ENCODE results near the gene RBM28.
A peak's percentile ranks its signal among the peaks of the same experiment; 100 is the strongest.

The RBM28 gene, protein sequence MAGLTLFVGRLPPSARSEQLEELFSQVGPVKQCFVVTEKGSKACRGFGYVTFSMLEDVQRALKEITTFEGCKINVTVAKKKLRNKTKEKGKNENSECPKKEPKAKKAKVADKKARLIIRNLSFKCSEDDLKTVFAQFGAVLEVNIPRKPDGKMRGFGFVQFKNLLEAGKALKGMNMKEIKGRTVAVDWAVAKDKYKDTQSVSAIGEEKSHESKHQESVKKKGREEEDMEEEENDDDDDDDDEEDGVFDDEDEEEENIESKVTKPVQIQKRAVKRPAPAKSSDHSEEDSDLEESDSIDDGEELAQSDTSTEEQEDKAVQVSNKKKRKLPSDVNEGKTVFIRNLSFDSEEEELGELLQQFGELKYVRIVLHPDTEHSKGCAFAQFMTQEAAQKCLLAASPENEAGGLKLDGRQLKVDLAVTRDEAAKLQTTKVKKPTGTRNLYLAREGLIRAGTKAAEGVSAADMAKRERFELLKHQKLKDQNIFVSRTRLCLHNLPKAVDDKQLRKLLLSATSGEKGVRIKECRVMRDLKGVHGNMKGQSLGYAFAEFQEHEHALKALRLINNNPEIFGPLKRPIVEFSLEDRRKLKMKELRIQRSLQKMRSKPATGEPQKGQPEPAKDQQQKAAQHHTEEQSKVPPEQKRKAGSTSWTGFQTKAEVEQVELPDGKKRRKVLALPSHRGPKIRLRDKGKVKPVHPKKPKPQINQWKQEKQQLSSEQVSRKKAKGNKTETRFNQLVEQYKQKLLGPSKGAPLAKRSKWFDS

DNA sequence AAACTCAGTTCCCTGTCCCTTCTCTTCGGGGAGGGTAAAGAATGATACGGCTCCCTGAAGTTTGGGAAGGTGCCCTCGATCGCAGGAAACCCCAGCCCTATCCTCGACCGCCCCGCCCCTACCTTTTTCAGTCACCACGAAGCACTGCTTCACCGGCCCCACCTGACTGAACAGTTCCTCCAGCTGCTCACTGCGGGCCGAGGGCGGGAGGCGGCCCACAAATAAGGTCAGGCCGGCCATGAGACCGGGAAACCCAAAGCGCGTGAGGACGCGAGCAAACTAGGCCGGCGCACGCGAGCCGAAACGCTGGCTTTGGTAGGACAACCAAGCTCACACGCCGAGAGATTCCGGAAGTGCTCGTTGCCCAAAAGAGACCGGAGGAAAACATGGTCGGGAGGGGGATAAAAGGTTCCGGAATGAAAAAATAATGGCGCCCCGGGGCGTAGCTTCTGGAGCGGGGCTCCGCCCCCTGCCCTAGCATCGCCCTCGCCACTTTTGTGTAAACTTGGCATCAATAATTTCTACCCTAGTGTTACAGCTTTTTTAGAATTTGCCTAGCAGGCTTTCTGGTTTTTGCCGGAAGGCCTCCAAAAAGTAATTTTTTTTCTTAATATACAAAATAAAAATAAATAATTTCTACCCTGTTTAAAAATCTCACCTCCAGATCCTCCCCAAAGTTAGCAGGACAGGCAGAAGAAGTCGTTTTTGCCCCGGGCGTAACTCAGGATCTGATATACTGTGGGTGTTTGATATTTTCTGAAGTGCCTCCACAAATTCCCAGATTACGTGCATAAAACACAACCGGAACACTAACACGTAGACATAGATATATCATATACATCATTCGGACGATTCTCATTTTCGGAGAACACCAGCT lies at the start of gene RBM28:
TSS of gene RBM28 (minus strand) at position 355 of the 877 bp plus-strand sequence. CDS start at position 240, 115 bp downstream.
- peak; percentile 75 to 83 for DNase-seq (ENCODE audit: low read depth in 1 of 2, low spot score in 1 of 2)

DNA sequence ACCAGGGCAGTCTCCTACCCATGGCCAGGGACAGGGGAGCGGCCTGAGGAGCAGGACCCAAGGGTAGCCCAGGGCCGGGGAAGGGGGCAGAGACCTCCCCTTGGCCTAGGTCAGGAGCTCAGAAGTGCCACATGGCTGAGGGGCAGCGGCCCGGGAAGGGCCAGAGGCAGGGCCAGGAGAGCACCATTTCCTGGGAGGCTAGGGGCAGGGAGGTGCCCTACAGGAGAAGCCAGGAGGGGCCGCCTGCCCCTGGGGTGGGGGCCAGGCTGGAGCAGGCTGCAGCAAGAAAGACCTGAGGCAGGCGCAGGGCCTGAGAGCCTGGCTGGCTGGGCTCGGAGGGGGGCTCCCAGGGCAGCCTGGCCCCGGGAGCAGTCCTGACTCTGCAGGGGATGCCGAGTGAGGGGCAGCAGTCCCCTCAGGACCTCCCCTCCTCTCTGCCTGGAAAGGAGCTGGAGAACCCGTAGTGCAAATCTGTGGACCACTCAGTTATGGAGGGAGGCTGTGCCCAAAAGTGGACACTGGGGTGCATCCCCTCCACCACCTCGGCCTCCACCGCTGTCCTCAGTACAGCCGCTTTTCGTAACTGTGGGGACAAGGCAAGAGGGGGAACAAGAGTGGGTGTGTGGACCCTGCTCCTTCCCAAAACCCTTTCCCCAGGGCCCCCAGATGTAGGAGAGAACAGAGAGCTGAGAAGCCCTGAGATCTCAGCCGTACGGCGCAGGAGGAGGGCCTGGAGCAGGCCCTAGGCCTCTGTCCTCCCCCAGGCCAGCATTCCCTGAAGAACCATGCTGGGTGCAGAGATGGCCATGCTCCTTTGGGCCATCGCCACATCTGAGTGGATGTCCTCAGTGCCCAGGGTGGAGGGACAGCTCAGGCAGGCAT lies 49.0 kb upstream of the RBM28 start:
- DNase-seq (ENCODE audit: low read depth in 1 of 2, low spot score in 1 of 2) = no peak

DNA sequence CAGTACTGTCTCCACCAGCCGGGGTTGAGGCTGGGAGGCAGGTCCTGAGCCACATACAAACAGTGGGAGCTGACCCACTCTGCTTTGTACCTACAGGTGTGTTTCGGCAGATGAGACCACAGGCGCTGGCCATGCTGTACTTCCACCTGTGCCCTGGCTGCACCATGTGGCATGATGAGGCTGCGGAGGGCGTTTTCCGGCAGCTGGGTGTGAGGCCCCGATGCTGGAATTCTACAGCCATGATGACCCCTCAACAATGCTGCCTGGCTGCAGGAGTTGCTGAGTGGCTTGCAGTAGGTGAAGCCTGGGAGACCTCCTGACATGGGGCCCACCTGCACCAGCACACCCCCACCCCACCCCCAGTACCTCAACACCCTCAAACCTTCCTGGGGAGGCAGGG lies 48.1 kb upstream of the RBM28 start:
- DNase-seq (ENCODE audit: low read depth in 1 of 2, low spot score in 1 of 2) = no peak

DNA sequence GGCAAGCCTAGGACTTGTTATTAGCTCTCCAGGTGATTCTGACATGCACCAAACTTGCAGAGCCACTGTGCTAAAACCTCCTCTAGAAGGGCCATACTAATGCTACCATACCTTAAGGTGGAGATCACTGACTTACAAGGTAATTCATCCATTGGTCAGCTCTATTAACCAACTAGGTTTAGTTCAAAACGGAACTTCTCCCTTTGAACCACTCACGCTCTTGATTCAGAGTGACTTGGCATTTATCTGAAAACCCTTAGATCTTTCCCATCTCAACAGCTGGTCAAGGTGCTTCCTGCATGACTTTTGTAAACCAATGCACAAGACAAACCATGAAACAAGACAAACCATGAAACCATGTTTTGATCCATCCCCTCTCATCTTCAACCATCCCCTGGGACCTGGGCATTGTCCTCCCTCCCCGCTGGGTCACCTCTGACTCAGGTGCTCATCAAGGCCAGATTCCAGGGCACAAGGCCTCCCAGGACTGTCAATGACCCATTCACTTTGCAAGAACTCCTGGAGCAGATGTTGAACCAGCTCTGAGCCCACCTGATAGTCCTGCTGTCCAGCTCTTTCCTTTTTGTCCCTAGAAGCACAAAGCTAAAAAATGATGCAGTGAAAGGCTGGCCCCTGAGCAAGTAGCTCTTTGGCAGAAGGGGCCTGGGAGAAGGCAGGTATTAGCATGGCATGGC lies 47.3 kb upstream of the RBM28 start:
- DNase-seq (ENCODE audit: low read depth in 1 of 2, low spot score in 1 of 2) = no peak

DNA sequence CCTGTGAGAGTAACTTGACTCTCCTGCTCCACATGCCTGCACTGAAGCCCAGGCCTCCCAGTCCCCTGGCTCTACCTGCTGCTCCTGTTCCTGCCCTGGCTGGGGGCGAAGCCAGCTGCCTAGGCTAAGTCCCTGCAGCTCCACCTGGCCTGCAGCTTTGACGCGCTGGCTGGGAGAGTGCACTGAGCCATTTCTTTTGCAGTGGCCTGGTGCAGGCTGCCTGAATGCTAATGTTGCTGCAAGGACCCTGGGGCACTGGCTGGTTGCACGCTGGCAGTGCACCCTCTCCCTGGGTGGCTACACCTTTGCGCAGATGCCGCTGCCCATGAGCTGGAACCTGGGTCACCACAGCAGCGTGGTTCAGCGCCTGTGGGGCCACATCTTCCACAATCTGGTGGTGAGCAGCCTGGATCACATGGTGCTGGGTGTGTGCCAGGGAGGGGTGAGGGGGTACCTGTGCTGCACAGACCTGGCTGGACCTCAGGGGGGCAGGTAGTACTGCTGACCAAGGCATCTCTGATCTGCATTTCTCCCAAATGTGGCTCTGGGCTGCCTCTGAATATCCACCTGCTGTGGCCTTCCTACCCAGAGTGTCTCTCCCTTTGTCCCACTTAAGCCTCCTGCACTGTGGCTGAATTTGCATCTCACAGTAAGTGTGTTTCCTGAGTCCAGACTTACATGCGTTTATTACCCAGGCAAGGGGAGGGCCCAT lies 46.1 kb upstream of the RBM28 start:
- no peak for DNase-seq (ENCODE audit: low read depth in 1 of 2, low spot score in 1 of 2)

DNA sequence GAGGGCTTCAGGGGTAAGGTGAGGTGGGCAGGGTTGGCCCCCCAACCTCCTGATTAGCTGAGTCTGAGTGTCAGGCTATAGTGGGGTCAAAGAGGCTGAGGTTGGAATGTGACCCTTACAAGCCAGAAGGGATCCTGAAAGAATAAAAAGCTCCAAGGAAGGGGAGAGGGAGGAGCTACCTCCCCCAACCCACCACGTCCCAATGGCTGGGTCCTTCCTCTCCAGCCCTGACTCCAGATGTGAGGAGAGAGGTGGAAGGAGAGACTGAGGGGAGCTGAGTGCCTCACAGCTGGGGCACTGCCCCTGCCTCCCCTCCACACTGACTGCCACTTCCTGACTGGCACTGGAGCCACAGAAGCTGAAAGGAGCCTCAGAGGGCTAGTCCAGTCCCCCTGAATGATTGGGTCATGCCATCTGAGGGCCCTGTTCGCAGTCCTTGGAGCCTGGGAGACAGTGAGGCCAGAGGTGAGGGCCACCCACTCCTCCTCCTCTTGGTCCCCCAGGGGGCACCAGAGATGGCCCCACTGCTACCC lies 45.4 kb upstream of the RBM28 start:
- DNase-seq (ENCODE audit: low read depth in 1 of 2, low spot score in 1 of 2) = no peak

DNA sequence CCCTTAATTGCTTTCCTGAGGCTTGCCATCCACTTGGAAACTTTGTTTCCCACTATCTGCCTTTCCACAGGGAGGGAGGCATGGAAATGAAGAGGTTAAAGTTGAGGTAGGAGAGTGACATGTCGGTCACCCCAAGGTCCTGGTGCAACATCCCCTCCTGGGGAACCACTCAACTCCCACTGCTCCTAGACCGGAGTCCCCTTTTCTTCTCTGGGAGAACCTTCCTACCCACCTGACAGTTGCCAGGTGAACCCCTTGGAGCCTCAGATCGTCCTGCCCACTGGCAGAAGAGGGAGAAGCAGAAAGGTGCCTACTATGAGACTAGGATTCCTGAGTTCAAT lies 44.4 kb upstream of the RBM28 start:
- DNase-seq (ENCODE audit: low read depth in 1 of 2, low spot score in 1 of 2) = no peak

DNA sequence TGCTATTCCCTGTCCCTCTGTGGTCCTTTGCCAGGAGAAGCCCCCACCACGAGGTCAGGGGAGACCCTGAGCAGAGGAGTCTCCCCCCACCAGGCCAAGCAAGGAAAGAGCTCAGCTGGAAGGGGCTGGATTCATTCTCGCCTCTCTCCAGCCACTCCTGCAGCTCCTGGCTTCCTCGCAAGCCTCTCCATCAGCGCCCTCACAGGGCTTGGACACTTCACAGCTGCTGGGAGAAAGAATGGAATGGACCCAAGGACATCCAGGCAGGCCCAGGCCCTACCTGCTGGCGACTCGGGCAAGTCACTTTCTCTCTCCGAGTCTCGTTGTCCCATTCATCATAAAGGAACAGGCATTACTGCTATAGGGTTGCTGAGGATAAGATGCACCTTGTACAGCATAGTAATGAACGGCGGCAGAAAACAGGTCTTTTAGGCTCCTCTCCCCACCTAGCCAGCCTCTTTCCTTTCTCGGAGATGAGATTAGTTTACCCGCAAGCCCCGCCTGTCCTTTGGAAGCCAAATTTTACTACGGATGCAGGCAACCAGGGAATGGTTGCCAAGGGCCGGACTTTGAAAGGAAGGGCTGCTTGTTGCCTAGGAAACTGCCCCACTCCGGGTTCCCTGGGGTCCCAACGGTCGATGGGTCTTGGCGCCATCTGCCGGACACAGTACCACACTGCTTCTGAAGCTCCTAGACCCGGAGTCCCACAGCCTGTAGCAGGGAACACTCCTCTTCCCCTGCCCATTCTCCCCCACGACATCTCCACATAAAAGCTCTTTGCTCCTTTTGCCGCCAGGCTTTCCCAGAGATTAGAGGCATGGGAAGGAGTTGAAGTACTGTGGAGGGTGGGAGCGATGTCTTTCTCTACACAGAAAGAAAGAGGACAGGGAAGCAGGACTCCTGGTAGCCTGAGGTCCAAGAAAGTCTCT lies 43.8 kb upstream of the RBM28 start:
- DNase-seq (ENCODE audit: low read depth in 1 of 2, low spot score in 1 of 2) = peak; percentile 58 to 59

DNA sequence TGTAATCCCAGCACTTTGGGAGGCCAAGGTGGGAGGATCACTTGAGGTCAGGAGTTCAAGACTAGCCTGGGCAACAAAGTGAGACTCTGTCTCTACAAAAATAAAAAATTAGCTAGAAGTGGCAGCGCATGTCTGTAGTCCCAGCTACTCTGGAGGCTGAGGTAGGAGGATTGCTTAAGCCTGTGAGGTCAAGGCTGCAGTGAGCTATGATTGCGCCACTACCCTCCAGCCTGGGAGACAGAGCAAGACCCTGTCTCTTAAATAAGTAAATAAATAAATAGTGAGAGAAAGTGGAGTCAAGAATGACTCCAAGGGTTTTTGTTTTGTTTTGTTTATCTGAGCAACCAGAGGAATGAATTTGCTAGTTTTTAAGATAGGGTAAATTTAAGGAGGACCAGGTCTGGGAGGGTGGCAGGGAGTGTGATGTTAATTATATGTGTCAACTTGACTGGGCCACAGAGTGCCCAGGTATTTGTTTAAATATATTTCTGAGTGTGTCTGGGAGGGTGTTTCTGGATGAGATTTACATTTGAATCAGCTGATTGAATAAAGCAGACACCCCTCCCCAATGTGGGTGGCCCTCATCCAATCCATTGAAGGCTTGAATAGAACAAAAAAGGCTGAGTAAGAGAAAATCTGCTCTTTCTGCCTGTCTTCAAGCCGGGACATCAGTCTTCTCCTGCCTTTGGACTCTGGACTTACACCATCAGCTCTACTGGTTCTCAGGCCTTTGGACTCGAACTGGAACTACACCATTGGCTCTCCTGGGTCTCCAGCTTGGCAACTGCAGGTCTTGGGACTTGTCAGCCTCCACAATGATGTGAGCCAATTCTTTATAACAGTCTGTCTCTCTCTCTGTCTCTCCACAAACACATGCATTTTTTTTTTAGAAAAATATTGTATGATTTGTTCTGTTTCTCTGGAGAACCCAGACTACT lies 42.5 kb upstream of the RBM28 start:
- no peak for DNase-seq (ENCODE audit: low read depth in 1 of 2, low spot score in 1 of 2)

DNA sequence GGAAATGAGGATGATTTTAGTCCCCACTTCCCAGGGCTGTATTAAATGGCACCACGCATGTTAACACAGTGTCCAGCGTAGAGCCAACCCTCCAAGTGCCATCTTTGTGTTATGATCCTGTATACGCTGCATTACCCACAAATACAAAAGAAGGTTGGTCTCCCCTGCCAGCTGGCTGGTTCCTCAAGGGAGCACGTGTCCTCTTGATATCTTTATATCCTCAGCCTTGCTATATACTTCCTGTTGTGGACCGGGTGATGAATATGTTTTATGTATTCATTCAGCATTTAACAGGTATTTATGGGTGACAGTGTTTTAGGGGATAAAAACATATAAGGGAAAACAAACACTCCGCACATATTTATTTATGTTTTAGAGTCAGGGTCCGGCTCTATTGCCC lies 41.0 kb upstream of the RBM28 start:
- DNase-seq (ENCODE audit: low read depth in 1 of 2, low spot score in 1 of 2) = no peak

DNA sequence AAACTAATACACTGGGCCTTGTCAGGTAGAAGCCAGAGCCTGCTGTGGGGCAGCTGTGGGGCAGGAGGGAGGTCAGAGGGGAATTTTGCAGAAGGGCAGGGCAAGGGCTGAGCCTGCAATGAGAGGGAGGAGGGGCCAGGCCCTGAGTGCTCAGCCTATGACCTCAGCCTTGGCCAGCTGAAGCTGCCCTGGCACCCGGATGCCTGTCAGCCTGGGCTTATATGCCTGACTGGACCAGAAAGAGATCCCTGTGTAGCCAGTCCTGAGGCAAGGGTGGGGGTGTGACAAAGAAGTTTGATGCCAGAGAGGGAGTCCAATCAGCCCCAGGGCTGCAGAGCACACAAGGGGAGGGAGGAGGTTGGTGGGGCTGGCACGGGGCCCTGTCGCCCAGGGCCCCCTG lies 40.1 kb upstream of the RBM28 start:
- DNase-seq (ENCODE audit: low read depth in 1 of 2, low spot score in 1 of 2) = no peak

DNA sequence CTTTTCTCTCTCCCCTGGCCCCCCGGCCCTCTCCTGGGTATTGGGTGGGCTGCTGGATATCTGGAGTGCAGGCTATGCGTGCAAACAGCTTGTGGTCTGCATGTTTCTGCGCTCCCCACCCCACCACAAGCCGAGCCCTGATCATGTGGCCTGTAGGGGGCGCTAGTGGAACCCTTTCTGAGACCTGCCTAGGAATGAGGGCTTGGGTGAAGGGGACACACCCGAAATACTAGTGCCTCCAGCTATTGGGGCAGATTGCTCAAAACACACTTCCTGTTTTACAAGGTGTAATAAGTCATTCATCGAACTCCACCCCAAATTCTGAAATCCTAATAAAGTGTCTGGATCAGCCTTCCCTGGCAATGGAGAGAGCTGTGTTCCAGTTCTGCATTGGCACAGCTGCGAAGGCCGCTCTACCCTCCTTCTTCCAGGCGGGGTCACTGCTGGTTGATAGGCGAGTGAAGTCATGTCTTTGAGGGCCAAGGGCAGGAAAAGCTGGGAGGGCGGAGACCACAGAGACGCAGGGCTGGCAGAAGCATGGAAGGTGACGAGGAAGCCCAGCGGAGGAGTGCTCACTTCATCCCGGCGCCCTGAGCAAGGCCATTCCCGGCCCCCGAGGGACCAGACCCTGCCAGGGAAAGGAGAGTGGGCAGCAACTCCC lies 37.6 kb upstream of the RBM28 start:
- no peak for DNase-seq (ENCODE audit: low read depth in 1 of 2, low spot score in 1 of 2)

DNA sequence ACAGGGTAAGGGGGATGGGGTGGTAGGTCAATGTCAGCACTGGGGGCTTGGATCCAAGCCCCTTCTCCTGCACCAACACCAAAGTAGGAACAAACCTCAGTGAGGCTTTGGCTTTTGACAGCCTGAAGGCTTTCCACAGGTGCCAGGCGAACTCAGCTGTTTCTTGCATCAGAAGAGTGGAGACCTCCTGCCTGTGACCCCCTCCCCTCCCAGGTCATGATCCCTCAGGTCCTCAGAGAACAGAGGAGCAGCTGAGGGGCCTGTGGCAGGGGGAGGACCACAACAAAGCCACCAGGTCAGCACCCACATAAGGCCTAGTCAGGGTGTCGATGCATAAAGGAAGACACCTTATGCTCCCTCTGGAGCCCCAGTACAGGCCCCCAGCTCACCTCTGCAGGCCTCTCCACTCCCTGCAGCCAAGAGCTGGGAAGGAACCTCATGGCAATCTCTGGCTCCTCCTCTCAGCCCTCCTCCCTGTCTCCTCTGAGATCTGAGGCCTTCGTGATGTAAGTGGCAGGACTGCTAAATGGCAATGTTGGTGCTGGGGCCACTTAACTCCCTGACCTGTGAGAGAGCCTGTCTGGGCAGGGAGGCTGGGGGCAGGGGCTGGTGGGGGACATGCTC lies 36.9 kb upstream of the RBM28 start:
- DNase-seq (ENCODE audit: low read depth in 1 of 2, low spot score in 1 of 2) = no peak

DNA sequence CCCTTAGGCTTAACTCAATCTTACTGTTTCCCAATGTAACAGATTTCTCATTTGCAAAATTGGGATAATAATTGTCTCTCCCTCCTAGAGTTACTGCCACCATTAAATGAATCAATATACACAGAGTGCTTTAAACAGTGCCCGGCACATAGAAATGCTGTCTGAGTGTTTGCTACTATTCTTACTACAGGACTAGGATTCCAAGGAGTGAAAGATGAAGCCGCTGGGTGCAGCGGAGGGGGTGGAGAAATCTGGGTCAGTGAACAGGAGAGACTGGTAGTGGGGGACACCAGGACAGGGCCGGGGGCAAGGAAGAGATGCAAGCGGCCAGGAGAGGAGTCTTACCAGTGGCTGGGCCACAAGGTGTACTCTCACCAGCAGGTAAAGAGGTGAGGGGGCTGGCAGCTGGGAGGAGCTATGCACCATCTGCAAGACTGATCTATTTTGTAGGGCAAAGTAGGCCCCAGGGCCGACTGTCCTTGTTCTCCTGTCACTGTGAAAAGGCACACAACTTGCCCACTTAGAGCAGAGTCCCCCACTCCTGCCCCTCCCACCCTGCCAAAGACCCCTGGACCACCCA lies 36.3 kb upstream of the RBM28 start:
- no peak for DNase-seq (ENCODE audit: low read depth in 1 of 2, low spot score in 1 of 2)

DNA sequence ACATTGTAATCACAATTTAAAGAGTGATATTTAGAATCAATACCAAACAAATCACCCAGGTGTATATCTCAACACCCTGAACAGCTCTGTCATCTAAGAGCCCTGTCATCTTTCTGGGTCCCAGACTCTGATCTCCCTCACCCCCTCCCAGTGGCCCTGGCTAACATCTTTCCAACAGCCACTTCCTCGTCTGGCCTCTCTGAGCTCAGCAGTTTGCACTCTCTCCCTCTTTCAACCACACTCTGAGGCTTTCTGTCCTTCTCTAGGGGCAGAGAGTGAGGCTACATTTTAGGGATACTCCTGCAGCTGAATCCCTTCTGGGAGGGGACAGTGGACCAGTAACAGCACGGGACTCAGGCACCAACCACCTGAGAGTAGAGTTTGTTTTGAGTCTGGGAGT lies 34.9 kb upstream of the RBM28 start:
- DNase-seq (ENCODE audit: low read depth in 1 of 2, low spot score in 1 of 2) = no peak

DNA sequence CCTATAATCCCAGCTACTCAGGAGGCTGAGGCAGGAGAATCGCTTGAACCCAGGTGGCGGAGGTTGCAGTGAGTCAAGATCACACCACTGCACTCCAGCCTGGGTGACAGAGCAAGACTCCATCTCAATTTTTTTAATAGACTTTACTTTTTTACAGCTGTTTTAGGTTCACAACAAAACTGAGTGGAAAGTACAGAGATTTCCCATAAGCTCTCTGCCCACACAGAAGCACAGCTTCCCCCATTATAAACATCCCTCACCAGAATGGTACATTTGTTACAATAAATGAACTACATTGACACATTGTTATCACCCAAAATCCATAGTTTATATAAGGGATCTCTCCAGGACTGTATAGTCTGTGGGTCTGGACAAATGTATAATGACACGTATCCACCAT lies 32.4 kb upstream of the RBM28 start:
- no peak for DNase-seq (ENCODE audit: low read depth in 1 of 2, low spot score in 1 of 2)
